ENCODE data around the gene PAGE4.

The PAGE4 gene

GRCh38 chrX:49877397-49878101, 48.4 kb downstream of the PAGE4 start:
- no peak for FAIRE-seq

GRCh38 chrX:49878128-49878833, 49.2 kb downstream of the PAGE4 start:
- FAIRE-seq = no peak

DNA sequence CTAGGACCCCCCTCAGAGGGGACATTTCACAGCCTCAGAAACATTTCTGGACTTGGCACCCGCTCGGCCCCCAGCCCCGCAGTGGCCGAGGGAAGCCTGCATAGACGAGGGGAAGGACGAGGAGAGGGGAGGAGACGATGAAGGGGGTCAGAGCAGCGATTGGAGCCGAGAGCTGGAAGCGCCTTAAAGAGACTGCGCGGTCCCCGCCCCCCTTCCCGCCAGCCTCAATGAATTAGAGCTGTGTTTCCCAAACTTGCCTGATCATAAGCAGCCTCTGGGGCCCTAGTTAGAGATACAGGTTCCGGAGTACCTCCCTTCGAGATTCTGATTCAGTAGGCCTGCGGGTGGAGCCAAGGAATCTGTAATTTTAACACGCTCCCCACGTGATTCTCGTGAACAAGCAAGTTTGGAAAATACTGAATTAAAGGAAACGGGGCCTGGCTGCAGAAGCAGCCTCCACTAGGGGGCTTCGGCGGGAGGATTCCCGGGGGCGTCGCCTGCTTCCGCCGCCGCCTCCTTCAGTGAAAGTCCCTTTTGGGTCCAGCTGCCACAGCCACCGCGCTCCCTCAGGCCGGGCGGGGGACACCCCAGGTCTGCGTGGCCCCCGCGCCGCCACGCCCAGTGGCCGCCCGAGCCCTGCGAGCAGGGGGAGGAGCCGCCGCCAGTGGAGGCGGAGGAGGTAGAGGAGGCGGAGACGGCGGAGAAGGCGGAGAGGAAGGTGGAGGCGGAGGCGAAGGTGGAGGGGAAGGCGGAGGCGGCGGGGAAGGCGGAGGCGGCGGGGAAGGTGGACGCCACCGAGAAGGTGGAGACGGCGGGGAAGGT, 49.9 kb downstream of the PAGE4 start, which contains the start of gene USP27X:
Gene USP27X (plus strand): TSS at position 651 of the 822 bp plus-strand sequence. CDS start 824 bp downstream, outside the sequence.
- FAIRE-seq = no peak

DNA sequence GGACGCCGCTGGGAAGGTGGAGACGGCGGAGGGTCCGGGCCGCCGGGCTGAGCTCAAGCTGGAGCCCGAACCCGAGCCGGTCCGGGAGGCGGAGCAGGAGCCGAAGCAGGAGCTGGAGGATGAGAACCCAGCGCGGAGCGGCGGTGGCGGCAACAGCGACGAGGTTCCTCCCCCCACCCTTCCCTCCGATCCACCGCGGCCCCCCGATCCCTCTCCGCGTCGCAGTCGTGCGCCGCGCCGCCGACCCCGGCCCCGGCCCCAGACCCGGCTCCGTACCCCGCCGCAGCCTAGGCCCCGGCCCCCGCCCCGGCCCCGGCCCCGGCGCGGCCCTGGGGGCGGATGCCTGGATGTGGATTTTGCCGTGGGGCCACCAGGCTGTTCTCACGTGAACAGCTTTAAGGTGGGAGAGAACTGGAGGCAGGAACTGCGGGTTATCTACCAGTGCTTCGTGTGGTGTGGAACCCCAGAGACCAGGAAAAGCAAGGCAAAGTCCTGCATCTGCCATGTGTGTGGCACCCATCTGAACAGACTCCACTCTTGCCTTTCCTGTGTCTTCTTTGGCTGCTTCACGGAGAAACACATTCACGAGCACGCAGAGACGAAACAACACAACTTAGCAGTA, 50.7 kb downstream of the PAGE4 start:
- no peak for FAIRE-seq

DNA sequence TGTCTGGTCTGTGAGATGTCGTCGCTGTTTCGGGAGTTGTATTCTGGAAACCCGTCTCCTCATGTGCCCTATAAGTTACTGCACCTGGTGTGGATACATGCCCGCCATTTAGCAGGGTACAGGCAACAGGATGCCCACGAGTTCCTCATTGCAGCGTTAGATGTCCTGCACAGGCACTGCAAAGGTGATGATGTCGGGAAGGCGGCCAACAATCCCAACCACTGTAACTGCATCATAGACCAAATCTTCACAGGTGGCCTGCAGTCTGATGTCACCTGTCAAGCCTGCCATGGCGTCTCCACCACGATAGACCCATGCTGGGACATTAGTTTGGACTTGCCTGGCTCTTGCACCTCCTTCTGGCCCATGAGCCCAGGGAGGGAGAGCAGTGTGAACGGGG, 51.6 kb downstream of the PAGE4 start:
- FAIRE-seq = no peak

All from endometrium (tissue), 2 donors.